GM12878 (cell line): ENCODE results near the gene SPG7. TPM values are rescaled to one million over a fixed set of nuclear protein-coding genes. Genes with fewer than 3 reads are reported as not detected.

Experiments
- ASH2L ChIP-seq: fragments of 300-600, 200-600 bp; sonication (generic); IDR thresholded peaks from 2 replicates; pipeline ENCODE4 v1.6.1; 2017; ENCODE audit warnings: low read depth, mild to moderate bottlenecking, borderline replicate concordance
- DPF2 ChIP-seq: fragments of 450-650 bp; IDR thresholded peaks from 2 replicates; pipeline ENCODE4 v1.6.1; 2017; ENCODE audit warnings: mild to moderate bottlenecking
- EED ChIP-seq: sonication (generic); IDR thresholded peaks from 2 replicates; pipeline ENCODE4 v1.6.1; 2016; ENCODE audit warnings: antibody characterized with exemption, low read depth
- GABPA ChIP-seq: IDR thresholded peaks from 2 replicates; pipeline ENCODE4 v1.6.1; 2014; ENCODE audit warnings: antibody characterized with exemption, low read depth, mild to moderate bottlenecking, inconsistent platforms
- HDAC2 ChIP-seq: fragments of 200-600 bp; sonication (generic); IDR thresholded peaks from 2 replicates; pipeline ENCODE4 v1.6.1; 2017
- IKZF1 ChIP-seq: fragments of 450-650 bp; conservative IDR thresholded peaks from 2 replicates; pipeline ENCODE4 v1.6.1; 2017; ENCODE audit warnings: antibody characterized with exemption, mild to moderate bottlenecking
- IKZF2 ChIP-seq, 2 experiments: fragments of 450-650 bp; IDR thresholded peaks; 2 replicates each; pipeline ENCODE4 v1.6.1; 2017; ENCODE audit warnings: mild to moderate bottlenecking in 2 of 2, moderate library complexity in 2 of 2
- MXI1 ChIP-seq: fragments of 150-350 bp; IDR thresholded peaks from 2 replicates; pipeline ENCODE4 v1.6.1; 2011; ENCODE audit warnings: low read depth, mild to moderate bottlenecking, inconsistent platforms, low read length, improper control_type of control experiment
- NFYA ChIP-seq: IDR thresholded peaks from 2 replicates; pipeline ENCODE4 v1.6.1; 2011; ENCODE audit warnings: low read depth, mild to moderate bottlenecking, low read length, improper control_type of control experiment, borderline replicate concordance
- NFYB ChIP-seq: IDR thresholded peaks from 2 replicates; pipeline ENCODE4 v1.6.1; 2011; ENCODE audit warnings: low read depth, mild to moderate bottlenecking, low read length, improper control_type of control experiment, moderate library complexity; ENCODE audit not compliant: insufficient read depth
- PAX5 ChIP-seq: IDR thresholded peaks from 2 replicates; pipeline ENCODE4 v1.6.1; 2011; ENCODE audit warnings: low read depth, low read length, borderline replicate concordance
- RB1 ChIP-seq: fragments of 450-650 bp; formaldehyde crosslinking; IDR thresholded peaks from 2 replicates; pipeline ENCODE4 v1.6.1; 2017; ENCODE audit warnings: mild to moderate bottlenecking, borderline replicate concordance
- RUNX3 ChIP-seq: IDR thresholded peaks from 2 replicates; pipeline ENCODE4 v1.6.1; 2012; ENCODE audit warnings: low read length, inconsistent platforms
- TAF1 ChIP-seq: IDR thresholded peaks from 2 replicates; pipeline ENCODE4 v1.6.1; 2011; ENCODE audit warnings: mild to moderate bottlenecking, low read depth, low read length, borderline replicate concordance
- TCF12 ChIP-seq: IDR thresholded peaks from 2 replicates; pipeline ENCODE4 v1.6.1; 2011; ENCODE audit warnings: low read depth, mild to moderate bottlenecking, low read length
- YBX1 ChIP-seq: fragments of 450-650 bp; IDR thresholded peaks from 2 replicates; pipeline ENCODE4 v1.6.1; 2016; ENCODE audit warnings: antibody characterized with exemption
- ZBED1 ChIP-seq: IDR thresholded peaks from 2 replicates; pipeline ENCODE4 v1.6.1; 2016; ENCODE audit warnings: borderline replicate concordance
- polyA plus RNA-seq, 11 experiments: library from polyadenylated mRNA; depleted of rRNA in 4 of 11; unstranded in 6 of 11; stranded (reverse) in 5 of 11; fragments of >200 nt; fragmentation: Nextera tagmentation in 4 of 11; fragmentation: Illumina TruSeq in 1 of 11; extraction: Ambion mirVana in 4 of 11; extraction: Trizol in 1 of 11; gene quantifications; 1 replicate in 1 of 11; 2 replicates in 10 of 11; pipeline versions ENCODE4 v1.2.1 to v1.2.3, GENCODE V29; 2011 to 2016; ENCODE audit warnings: inconsistent platforms in 2 of 11, missing spikeins in 2 of 11, low read depth in 1 of 11
- total RNA-seq, 4 experiments: library from RNA; depleted of rRNA in 3 of 4; stranded (reverse); fragments of >200 nt in 3 of 4; fragmentation: Illumina TruSeq in 1 of 4; extraction: Trizol in 1 of 4; gene quantifications; 2 replicates each; pipeline versions ENCODE4 v1.2.1 to v1.2.3, GENCODE V29; 2013 to 2021
- TF ChIP-seq, protein P1 (sequence below): fragments of 450-650 bp; IDR thresholded peaks from 2 replicates; pipeline ENCODE4 v1.6.1; 2017; ENCODE audit warnings: mild to moderate bottlenecking, moderate library complexity
- TF ChIP-seq, protein P2 (sequence below): fragments of 450-650 bp; IDR thresholded peaks from 2 replicates; pipeline ENCODE4 v1.6.1; 2018; ENCODE audit warnings: mild to moderate bottlenecking, low read depth, moderate library complexity; ENCODE audit not compliant: partially characterized antibody
- TF ChIP-seq, protein P3 (sequence below): fragments of 450-650 bp; IDR thresholded peaks from 2 replicates; pipeline ENCODE4 v1.6.1; 2017; ENCODE audit warnings: mild to moderate bottlenecking, low read depth, inconsistent platforms; ENCODE audit not compliant: poor library complexity, severe bottlenecking
- TF ChIP-seq, protein P4 (sequence below): IDR thresholded peaks from 2 replicates; pipeline ENCODE4 v1.6.1; 2011; ENCODE audit warnings: borderline replicate concordance, low read depth, mild to moderate bottlenecking, moderate library complexity, mixed read lengths, low read length; ENCODE audit not compliant: insufficient read depth; ENCODE audit errors: extremely low read length

Gene SPG7
- total and polyA plus RNA-seq, 10 of the 15 experiments (the other 5 are each of a cell fraction or from before 2014, with no cell fraction given): 5.9 to 75.9 (median 52.5) TPM

DNA sequence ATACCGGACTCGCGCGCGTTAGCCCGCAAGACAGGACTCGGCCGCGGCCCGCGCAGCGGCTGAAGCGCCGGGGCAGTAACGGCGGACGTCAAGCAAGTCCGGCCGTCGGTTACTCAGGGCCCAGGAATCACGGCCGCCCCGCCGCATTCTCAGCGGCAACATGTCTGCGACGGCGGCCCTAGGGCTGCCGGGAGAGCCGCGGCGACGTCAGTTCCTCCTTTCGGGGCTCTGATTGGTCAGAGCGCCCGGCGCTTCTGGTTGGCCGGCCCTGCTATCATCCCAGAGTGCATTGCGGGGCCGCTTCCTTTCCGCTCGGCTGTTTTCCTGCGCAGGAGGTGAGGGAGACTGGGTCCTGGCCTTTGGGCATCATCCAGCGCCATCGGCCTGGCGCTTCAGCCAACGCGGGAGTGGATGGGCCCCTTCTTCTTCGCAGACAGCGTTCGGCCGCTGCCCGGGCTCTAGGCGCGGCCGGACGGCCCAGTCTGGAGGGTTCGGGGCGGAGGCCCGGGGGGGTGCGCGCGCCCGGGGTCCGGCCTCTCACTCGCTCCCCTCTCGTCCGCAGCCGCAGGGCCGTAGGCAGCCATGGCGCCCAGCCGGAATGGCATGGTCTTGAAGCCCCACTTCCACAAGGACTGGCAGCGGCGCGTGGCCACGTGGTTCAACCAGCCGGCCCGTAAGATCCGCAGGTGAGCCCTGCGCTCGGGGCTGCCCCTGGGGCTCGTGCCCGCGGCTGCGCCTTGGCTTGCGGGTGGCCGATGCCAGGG is 52.4 kb downstream of the SPG7 start, which contains the start of gene RPL13 (continued):
- TF ChIP-seq TCF12: peak; percentile 53; the same call in 1 of the 2 replicates
- TF ChIP-seq IKZF1: peak; percentile 83; the same call in 1 of the 2 replicates
- no peak for TF ChIP-seq EED
- TF ChIP-seq IKZF2 (IDR thresholded peaks at IDR 0.05): no peak
- TF ChIP-seq NFYA: no peak
- TF ChIP-seq RB1: peak; percentile 60; the same call in 1 of the 2 replicates
- no peak for TF ChIP-seq YBX1
- TF ChIP-seq NFYB: peak; percentile 87
- peak; percentile 28 for TF ChIP-seq RUNX3
- peak; percentile 80 for TF ChIP-seq PAX5
- TF ChIP-seq DPF2: peak; percentile 88; the same call in 1 of the 2 replicates
- peak; percentile 83 for TF ChIP-seq GABPA
- no peak for TF ChIP-seq HDAC2
- TF ChIP-seq, protein P1, sequence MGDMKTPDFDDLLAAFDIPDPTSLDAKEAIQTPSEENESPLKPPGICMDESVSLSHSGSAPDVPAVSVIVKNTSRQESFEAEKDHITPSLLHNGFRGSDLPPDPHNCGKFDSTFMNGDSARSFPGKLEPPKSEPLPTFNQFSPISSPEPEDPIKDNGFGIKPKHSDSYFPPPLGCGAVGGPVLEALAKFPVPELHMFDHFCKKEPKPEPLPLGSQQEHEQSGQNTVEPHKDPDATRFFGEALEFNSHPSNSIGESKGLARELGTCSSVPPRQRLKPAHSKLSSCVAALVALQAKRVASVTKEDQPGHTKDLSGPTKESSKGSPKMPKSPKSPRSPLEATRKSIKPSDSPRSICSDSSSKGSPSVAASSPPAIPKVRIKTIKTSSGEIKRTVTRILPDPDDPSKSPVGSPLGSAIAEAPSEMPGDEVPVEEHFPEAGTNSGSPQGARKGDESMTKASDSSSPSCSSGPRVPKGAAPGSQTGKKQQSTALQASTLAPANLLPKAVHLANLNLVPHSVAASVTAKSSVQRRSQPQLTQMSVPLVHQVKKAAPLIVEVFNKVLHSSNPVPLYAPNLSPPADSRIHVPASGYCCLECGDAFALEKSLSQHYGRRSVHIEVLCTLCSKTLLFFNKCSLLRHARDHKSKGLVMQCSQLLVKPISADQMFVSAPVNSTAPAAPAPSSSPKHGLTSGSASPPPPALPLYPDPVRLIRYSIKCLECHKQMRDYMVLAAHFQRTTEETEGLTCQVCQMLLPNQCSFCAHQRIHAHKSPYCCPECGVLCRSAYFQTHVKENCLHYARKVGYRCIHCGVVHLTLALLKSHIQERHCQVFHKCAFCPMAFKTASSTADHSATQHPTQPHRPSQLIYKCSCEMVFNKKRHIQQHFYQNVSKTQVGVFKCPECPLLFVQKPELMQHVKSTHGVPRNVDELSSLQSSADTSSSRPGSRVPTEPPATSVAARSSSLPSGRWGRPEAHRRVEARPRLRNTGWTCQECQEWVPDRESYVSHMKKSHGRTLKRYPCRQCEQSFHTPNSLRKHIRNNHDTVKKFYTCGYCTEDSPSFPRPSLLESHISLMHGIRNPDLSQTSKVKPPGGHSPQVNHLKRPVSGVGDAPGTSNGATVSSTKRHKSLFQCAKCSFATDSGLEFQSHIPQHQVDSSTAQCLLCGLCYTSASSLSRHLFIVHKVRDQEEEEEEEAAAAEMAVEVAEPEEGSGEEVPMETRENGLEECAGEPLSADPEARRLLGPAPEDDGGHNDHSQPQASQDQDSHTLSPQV: no peak
- TF ChIP-seq, protein P2, sequence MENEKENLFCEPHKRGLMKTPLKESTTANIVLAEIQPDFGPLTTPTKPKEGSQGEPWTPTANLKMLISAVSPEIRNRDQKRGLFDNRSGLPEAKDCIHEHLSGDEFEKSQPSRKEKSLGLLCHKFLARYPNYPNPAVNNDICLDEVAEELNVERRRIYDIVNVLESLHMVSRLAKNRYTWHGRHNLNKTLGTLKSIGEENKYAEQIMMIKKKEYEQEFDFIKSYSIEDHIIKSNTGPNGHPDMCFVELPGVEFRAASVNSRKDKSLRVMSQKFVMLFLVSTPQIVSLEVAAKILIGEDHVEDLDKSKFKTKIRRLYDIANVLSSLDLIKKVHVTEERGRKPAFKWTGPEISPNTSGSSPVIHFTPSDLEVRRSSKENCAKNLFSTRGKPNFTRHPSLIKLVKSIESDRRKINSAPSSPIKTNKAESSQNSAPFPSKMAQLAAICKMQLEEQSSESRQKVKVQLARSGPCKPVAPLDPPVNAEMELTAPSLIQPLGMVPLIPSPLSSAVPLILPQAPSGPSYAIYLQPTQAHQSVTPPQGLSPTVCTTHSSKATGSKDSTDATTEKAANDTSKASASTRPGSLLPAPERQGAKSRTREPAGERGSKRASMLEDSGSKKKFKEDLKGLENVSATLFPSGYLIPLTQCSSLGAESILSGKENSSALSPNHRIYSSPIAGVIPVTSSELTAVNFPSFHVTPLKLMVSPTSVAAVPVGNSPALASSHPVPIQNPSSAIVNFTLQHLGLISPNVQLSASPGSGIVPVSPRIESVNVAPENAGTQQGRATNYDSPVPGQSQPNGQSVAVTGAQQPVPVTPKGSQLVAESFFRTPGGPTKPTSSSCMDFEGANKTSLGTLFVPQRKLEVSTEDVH: no peak
- TF ChIP-seq MXI1: peak; percentile 89
- peak; percentile 100 for TF ChIP-seq TAF1
- TF ChIP-seq, protein P3, sequence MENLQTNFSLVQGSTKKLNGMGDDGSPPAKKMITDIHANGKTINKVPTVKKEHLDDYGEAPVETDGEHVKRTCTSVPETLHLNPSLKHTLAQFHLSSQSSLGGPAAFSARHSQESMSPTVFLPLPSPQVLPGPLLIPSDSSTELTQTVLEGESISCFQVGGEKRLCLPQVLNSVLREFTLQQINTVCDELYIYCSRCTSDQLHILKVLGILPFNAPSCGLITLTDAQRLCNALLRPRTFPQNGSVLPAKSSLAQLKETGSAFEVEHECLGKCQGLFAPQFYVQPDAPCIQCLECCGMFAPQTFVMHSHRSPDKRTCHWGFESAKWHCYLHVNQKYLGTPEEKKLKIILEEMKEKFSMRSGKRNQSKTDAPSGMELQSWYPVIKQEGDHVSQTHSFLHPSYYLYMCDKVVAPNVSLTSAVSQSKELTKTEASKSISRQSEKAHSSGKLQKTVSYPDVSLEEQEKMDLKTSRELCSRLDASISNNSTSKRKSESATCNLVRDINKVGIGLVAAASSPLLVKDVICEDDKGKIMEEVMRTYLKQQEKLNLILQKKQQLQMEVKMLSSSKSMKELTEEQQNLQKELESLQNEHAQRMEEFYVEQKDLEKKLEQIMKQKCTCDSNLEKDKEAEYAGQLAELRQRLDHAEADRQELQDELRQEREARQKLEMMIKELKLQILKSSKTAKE: no peak
- TF ChIP-seq ZBED1: peak; percentile 81
- TF ChIP-seq, protein P4, sequence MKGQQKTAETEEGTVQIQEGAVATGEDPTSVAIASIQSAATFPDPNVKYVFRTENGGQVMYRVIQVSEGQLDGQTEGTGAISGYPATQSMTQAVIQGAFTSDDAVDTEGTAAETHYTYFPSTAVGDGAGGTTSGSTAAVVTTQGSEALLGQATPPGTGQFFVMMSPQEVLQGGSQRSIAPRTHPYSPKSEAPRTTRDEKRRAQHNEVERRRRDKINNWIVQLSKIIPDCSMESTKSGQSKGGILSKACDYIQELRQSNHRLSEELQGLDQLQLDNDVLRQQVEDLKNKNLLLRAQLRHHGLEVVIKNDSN: peak; percentile 52
- TF ChIP-seq ASH2L: no peak; the same call in 1 of the 2 replicates
